HL-60 (cell line): ENCODE results near the gene NTSR2.

ENCODE experiments used
- DNase-seq, 2 experiments: peaks; one replicate each; pipeline ENCODE4 v3.0.0-alpha.2; 2010 to 2020; ENCODE audit warnings: low read depth in 1 of 2, low spot score in 1 of 2
- H3K27ac ChIP-seq: fragments of 250-450 bp; sonication (Bioruptor Pico); replicated peaks from 2 replicates; pipeline ENCODE4 v1.5.1; 2020; ENCODE audit warnings: mild to moderate bottlenecking, moderate library complexity
- H3K27me3 ChIP-seq: fragments of 250-450 bp; sonication (Bioruptor Pico); 2 replicates; pipeline ENCODE4 v1.5.1; 2021; ENCODE audit warnings: mild to moderate bottlenecking, moderate library complexity; ENCODE audit not compliant: insufficient read depth, poor library complexity, severe bottlenecking
- H3K4me3 ChIP-seq: replicated peaks from 2 replicates; pipeline ENCODE4 v1.5.1; 2011; ENCODE audit warnings: mild to moderate bottlenecking, control low read depth, low read length; ENCODE audit not compliant: insufficient read depth
- GABPA ChIP-seq: IDR thresholded peaks from 2 replicates; pipeline ENCODE4 v1.6.1; 2012; ENCODE audit warnings: low read depth
- POLR2AphosphoS5 ChIP-seq: IDR thresholded peaks from 2 replicates; pipeline ENCODE4 v1.6.1; 2012; ENCODE audit warnings: low read depth
- SPI1 ChIP-seq: IDR thresholded peaks from 2 replicates; pipeline ENCODE4 v1.6.1; 2012; ENCODE audit warnings: low read depth, mild to moderate bottlenecking, borderline replicate concordance
- long read RNA-seq: library from polyadenylated mRNA; unstranded; transcript quantifications from one replicate; pipeline ENCODE4 v2.0.0, GENCODE V29; 2020
- TF ChIP-seq, protein P1 (sequence below): IDR thresholded peaks from one replicate; pipeline ENCODE4 v1.5.1; 2011; ENCODE audit warnings: low read length, control low read depth, inconsistent platforms; ENCODE audit not compliant: insufficient read depth
- TF ChIP-seq, protein P2 (sequence below): IDR thresholded peaks from 2 replicates; pipeline ENCODE4 v1.6.1; 2012; ENCODE audit warnings: low read depth; ENCODE audit not compliant: insufficient replicate concordance

The NTSR2 gene
- long read RNA-seq = 0 reads

DNA sequence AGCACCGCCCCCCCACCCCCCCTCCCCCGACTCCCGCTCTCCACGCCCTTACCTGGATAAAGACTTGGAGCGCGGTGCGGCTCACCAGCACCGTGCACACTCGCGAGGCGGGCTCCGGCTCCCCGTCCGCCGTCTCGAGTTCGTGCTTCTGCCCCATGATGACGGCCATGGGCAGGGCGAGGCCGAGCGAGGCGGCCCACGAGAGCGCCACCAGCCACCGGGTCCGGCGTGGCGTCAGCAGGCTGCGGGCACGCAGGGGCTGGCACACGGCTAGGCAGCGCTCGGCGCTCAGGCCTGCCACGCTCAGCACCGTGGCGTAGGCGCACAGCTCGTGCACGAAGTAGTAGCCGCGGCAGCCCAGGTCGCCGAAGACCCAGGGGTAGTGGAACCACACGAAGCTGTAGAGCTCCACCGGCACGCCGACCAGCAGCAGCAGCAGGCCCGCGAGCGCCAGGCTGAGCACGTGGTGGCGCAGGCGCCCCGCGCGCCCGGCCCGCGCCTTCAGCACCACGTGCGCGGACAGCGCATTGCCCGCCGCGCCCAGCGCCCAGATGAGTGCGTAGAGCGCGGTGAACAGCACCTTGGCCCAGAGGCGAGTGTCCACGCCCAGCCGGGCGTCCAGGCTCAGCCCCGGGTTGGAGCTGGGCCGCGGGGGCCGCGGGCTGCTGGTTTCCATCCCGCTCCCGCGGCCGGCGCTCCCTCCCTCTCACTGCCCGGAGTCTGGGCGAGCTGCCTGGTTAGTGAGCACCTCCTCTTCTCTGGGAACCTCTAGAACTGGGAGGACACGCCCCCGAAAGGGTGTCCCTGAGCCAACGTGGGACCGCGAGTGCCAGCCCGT is at the start of gene NTSR2:
Gene NTSR2, minus strand, starts transcription at position 742 of the 838 bp plus-strand sequence. Its CDS starts 66 bp downstream, at position 676.
- TF ChIP-seq, protein P1, sequence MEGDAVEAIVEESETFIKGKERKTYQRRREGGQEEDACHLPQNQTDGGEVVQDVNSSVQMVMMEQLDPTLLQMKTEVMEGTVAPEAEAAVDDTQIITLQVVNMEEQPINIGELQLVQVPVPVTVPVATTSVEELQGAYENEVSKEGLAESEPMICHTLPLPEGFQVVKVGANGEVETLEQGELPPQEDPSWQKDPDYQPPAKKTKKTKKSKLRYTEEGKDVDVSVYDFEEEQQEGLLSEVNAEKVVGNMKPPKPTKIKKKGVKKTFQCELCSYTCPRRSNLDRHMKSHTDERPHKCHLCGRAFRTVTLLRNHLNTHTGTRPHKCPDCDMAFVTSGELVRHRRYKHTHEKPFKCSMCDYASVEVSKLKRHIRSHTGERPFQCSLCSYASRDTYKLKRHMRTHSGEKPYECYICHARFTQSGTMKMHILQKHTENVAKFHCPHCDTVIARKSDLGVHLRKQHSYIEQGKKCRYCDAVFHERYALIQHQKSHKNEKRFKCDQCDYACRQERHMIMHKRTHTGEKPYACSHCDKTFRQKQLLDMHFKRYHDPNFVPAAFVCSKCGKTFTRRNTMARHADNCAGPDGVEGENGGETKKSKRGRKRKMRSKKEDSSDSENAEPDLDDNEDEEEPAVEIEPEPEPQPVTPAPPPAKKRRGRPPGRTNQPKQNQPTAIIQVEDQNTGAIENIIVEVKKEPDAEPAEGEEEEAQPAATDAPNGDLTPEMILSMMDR = no peak
- TF ChIP-seq, protein P2, sequence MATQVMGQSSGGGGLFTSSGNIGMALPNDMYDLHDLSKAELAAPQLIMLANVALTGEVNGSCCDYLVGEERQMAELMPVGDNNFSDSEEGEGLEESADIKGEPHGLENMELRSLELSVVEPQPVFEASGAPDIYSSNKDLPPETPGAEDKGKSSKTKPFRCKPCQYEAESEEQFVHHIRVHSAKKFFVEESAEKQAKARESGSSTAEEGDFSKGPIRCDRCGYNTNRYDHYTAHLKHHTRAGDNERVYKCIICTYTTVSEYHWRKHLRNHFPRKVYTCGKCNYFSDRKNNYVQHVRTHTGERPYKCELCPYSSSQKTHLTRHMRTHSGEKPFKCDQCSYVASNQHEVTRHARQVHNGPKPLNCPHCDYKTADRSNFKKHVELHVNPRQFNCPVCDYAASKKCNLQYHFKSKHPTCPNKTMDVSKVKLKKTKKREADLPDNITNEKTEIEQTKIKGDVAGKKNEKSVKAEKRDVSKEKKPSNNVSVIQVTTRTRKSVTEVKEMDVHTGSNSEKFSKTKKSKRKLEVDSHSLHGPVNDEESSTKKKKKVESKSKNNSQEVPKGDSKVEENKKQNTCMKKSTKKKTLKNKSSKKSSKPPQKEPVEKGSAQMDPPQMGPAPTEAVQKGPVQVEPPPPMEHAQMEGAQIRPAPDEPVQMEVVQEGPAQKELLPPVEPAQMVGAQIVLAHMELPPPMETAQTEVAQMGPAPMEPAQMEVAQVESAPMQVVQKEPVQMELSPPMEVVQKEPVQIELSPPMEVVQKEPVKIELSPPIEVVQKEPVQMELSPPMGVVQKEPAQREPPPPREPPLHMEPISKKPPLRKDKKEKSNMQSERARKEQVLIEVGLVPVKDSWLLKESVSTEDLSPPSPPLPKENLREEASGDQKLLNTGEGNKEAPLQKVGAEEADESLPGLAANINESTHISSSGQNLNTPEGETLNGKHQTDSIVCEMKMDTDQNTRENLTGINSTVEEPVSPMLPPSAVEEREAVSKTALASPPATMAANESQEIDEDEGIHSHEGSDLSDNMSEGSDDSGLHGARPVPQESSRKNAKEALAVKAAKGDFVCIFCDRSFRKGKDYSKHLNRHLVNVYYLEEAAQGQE = peak; percentile 98
- DNase-seq = no peak

DNA sequence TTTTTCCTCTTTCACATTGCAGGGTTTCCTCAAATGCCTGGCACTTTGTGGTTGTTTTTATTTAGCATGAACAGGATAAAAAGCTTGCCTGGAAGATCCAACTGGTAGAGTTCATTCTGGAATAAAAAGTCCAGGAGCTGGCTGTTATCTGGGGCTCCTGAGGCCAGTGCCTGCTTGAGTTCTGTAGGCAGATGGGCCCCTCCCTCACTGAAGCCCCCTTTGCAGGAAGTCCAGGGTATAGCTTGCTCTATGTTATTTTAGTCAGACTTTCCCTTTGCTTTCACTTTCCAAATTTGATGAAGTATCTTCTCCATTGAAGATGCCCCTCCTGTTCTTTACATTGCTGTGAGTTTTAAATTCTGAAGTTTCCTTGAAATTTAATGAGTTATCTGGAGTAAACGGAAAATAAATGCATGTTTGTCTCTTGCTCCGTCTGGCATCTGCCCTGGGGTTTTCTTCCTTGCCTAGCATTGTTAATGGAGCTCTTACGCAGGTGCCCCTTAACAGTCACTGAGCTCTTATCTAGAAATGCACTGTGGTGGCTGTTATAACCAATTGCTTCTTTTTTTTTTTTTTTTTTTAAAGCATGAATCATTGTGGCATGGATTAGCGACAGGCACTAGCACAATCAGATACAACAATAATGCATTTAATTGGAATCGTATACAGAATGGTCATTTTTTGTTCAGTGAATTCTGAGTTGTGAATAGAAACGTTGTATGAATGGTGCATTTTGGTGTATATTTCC is 49.4 kb upstream of the NTSR2 start:
- Histone ChIP-seq H3K27ac (no peak overlapping the region), H3K4me3 (no peak overlapping the region), H3K27me3 (peaks cover 6% of the 10 kb centered on the region)
- no peak for TF ChIP-seq POLR2AphosphoS5
- TF ChIP-seq, protein P2 = no peak
- no peak for TF ChIP-seq SPI1
- TF ChIP-seq GABPA = no peak
- TF ChIP-seq, protein P1 = no peak
- DNase-seq = no peak

More for the DNA sequence above, at the start of gene NTSR2:
- Histone ChIP-seq H3K27ac (no peak within 1 kb of the TSS), H3K27me3 (peaks cover 3% of the 10 kb centered on the region), H3K4me3 (no peak within 1 kb of the TSS)

DNA sequence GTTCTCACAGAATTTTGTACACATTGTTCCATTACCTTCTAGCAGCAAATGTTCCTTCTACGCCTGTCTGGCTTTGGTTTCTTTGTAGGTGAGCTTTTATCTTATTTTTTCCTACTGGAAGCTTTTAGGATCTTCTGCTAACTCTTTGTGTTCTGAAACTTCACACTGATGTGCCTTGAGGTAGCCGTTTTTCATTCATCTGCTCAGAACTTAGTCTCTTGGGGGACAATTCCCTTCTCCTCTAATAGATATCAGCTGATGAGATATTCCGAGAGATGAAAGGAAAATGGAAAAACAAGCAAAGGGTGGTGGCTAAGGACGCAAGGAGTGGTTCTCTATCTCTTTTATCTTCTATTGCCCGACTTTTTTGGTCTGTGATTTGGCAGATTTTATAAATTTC is 48.6 kb upstream of the NTSR2 start:
- H3K27me3 ChIP-seq = peaks cover 6% of the 10 kb centered on the region
- no peak overlapping the region for H3K27ac ChIP-seq
- H3K4me3 ChIP-seq = no peak overlapping the region
- TF ChIP-seq, protein P2 = no peak
- TF ChIP-seq POLR2AphosphoS5 (no peak), SPI1 (no peak), GABPA (no peak)
- TF ChIP-seq, protein P1 = no peak
- DNase-seq = no peak
